ENCODE results near the gene ENKD1. TPM values are rescaled to one million over a fixed set of nuclear protein-coding genes. Genes with fewer than 3 reads are reported as not detected.

ENKD1 gene
- total and polyA plus RNA-seq, 2 of the 4 experiments (the other 2 are of a cell fraction): 2.9 to 6.3 TPM

DNA sequence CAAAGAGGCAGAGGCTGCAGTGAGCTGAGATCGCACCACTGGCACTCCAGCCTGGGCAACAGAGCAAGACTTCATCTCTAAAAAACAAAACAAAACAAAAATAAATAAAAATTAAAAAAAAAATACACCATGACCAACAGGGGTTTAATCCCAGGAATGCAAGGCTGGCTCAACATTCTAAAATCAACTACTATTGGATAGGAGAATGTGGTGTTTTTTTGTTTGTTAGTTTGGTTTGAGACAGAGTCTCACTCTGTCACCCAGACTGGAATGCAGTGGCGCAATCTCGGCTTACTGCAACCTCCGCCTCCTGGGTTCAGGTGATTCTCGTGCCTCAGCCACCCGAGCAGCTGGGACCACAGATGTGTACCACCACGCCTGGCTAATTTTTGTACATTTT, 32.7 kb upstream of the ENKD1 start:
- ChIA-PET POLR2A (ENCODE audit: unreplicated experiment) (no interaction called here), CTCF (no interaction called here)
- Histone ChIP-seq H3K79me1 (ENCODE audit: low read depth in 1 of 2, low read length in 2 of 2) (peaks cover 5 to 44% of the 10 kb centered on the region in 2 experiments), H3K36me3 (ENCODE audit: control insufficient read depth, insufficient read depth, low read length) (no peaks in the 10 kb centered on the region), H3K27ac (ENCODE audit: insufficient read depth, low read length) (no peak overlapping the region), H3K27me3 (ENCODE audit: control insufficient read depth, insufficient read depth, low read length) (no peaks in the 10 kb centered on the region), H2BK20ac (ENCODE audit: low read depth, low read length) (no peak overlapping the region), H2AK9ac (replicated peaks; ENCODE audit: low read depth, low read length, poor library complexity) (no peak overlapping the region), H4K5ac (ENCODE audit: low read depth, low read length) (no peak overlapping the region), H3K18ac (ENCODE audit: low read depth, low read length) (no peak overlapping the region), H2BK120ac (ENCODE audit: low read depth, low read length) (no peak overlapping the region), H3K9me1 (ENCODE audit: insufficient read depth, low read length) (peaks cover 9% of the 10 kb centered on the region; the same call in 1 of the 2 replicates), H3K9me3 (ENCODE audit: control insufficient read depth, insufficient read depth, low read length) (no peaks in the 10 kb centered on the region), H4K91ac (ENCODE audit: insufficient read depth, low read depth, low read length) (no peak overlapping the region), H4K20me1 (ENCODE audit: insufficient read depth, low read length) (peaks cover 9% of the 10 kb centered on the region; the same call in 1 of the 2 replicates), H3K4ac (ENCODE audit: low read depth, low read length) (no peak overlapping the region), H2BK5ac (ENCODE audit: low read depth, low read length, poor library complexity, severe bottlenecking) (no peak overlapping the region), H2AK5ac (ENCODE audit: low read depth, low read length) (no peak overlapping the region), H2AFZ (replicated peaks; ENCODE audit: low read length, poor library complexity) (no peak overlapping the region), H2BK15ac (ENCODE audit: low read depth, low read length) (no peak overlapping the region), H3K4me3 (ENCODE audit: insufficient read depth, low read depth, low read length) (no peak overlapping the region), H3K9ac (ENCODE audit: low read depth, low read length) (no peak overlapping the region), H3K4me2 (ENCODE audit: low read depth, low read length) (no peak overlapping the region), H3K14ac (replicated peaks; ENCODE audit: low read depth, low read length) (no peak overlapping the region), H3K23ac (ENCODE audit: low read depth, low read length) (no peak overlapping the region), H3K56ac (ENCODE audit: extremely low read depth, insufficient read depth, low read length) (no peak overlapping the region), H4K8ac (ENCODE audit: low read depth in 2 of 2, low read length in 2 of 2) (no peak overlapping the region), H3K4me1 (ENCODE audit: control insufficient read depth, insufficient read depth, low read length) (no peaks in the 10 kb centered on the region)
- BruUV-seq (replicated peaks): no TSS peak
- 100% methylated on average over 3 of the region's 7 CpGs; no CpG with 5 or more reads in 1 of the 2 experiments for WGBS, 2 experiments (ENCODE audit: extremely low coverage in 2 of 2, insufficient read length in 1 of 2)
- ATAC-seq (ENCODE audit: low read depth): no peak
- dilution Hi-C loops (cut with HindIII; ENCODE audit: low sequenced_read_pairs, unreplicated experiment) (no loop called here), intact Hi-C loops (cut with micrococcal nuclease) (no loop called here), in situ Hi-C loops (cut with MboI; ENCODE audit: low sequenced_read_pairs) (no loop called here)
- 0 out of 2 replicates have a peak, but pooled peaks have one; percentile 17 for TF ChIP-seq CEBPB (IDR thresholded peaks at IDR 0.05; ENCODE audit: low read depth, low read length)
- no peak for TF ChIP-seq NFE2L2 (IDR thresholded peaks at IDR 0.05; ENCODE audit: low read depth, low read length)
- DNase-seq: no peak
